ENCODE results near the gene MGMT. TPM values are rescaled to one million over a fixed set of nuclear protein-coding genes. Genes with fewer than 3 reads are reported as not detected.

MGMT gene
- polyA plus RNA-seq, 1 experiment: 10.9 TPM

DNA sequence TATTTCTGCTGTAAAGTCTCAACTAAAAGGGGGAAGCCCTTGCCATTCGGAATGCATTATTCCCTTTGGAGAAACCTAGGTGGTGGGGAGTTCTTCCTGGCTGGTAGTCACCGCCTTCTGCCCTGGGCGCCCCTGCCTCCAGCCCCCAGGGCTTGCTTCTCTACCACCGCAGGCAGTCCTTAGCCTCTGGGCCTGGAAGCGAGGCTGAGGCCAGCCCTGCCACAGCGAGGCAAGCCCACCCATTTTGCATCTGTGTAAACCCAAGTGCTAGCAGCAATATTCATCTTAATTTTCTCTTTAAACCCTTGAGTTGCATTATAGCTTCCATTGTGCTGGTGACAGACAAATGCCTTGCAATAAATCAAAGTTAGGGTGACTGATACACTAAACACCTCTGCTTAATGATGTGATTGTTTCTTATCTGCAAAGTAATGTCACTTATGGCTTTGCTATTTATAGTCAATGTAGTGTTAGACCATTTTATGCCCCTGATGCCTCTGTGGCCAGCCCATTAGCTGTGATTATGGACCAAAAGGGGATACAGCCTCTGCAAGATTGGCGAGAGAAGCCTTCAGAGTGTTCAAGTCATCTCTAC lies 26.2 kb upstream of the MGMT start:
- H3K4me3 ChIP-seq (ENCODE audit: low read depth, low read length): no peak overlapping the region
- no peak for DNase-seq (ENCODE audit: low read depth, low spot score)
- ChIA-PET POLR2A (no interaction called here), CTCF (no interaction called here)
- H3K27me3 ChIP-seq (ENCODE audit: control insufficient read depth, insufficient read depth, low read length): no peaks in the 10 kb centered on the region
- TF ChIP-seq CTCF (IDR thresholded peaks at IDR 0.05; ENCODE audit: low read depth, low read length): no peak
- H3K27ac ChIP-seq (ENCODE audit: low read depth, low read length): no peak overlapping the region
- H3K9me3 ChIP-seq (ENCODE audit: control insufficient read depth, insufficient read depth, low read length): peaks cover 23% of the 10 kb centered on the region

DNA sequence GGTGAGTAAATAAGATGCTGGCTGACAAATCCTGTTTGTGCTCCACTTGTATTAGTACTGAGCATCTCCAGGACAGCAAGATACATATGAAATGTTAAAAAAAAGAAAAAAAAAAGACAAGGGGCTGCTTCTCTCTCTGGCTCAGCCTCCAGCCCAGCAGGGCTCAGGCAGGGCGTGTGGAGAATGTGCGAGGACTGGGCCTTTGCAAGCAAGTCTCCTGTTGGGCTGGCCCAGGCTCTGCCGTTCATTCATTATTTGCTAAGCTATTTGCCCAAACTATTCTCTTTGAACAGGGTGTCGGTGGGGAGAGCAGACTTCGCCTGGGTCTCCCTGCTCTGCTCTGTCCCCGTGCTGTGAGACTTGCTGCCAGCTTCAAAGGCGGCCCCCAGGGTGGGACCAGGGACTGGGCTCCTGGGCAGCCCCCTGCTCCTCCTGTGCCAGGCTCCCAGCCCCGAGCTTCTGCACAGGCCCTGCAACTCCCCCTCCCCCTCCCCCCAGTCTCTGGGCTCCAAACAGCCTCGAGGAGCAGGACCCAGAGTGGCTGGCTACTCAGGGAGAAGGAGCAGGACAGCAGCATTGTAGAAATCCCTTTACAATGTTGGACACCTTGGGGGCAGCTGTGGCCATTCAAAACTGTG lies 25.6 kb upstream of the MGMT start:
- H3K9me3 ChIP-seq (ENCODE audit: control insufficient read depth, insufficient read depth, low read length): peaks cover 23% of the 10 kb centered on the region
- POLR2A ChIA-PET: no interaction called here
- no peak for TF ChIP-seq CTCF (IDR thresholded peaks at IDR 0.05; ENCODE audit: low read depth, low read length)
- no peak overlapping the region for H3K27ac ChIP-seq (ENCODE audit: low read depth, low read length)
- CTCF ChIA-PET: no interaction called here
- DNase-seq (ENCODE audit: low read depth, low spot score): no peak
- H3K4me3 ChIP-seq (ENCODE audit: low read depth, low read length): no peak overlapping the region
- no peaks in the 10 kb centered on the region for H3K27me3 ChIP-seq (ENCODE audit: control insufficient read depth, insufficient read depth, low read length)

- DNase-seq (ENCODE audit: low read depth, low spot score): no peak
- H3K4me3 ChIP-seq (ENCODE audit: low read depth, low read length): no peak overlapping the region
- H3K9me3 ChIP-seq (ENCODE audit: control insufficient read depth, insufficient read depth, low read length): peaks cover 16% of the 10 kb centered on the region
- POLR2A ChIA-PET: no interaction called here
- TF ChIP-seq CTCF (IDR thresholded peaks at IDR 0.05; ENCODE audit: low read depth, low read length): no peak
- CTCF ChIA-PET: no interaction called here
- no peak overlapping the region for H3K27ac ChIP-seq (ENCODE audit: low read depth, low read length)
- H3K27me3 ChIP-seq (ENCODE audit: control insufficient read depth, insufficient read depth, low read length): no peaks in the 10 kb centered on the region
Observed at GRCh38 chr10:129442866-129443265, 24.2 kb upstream of the MGMT start.

- no peak for DNase-seq (ENCODE audit: low read depth, low spot score)
- POLR2A ChIA-PET: no interaction called here
- CTCF ChIA-PET: no interaction called here
- no peak for TF ChIP-seq CTCF (IDR thresholded peaks at IDR 0.05; ENCODE audit: low read depth, low read length)
- H3K27me3 ChIP-seq (ENCODE audit: control insufficient read depth, insufficient read depth, low read length): no peaks in the 10 kb centered on the region
- H3K9me3 ChIP-seq (ENCODE audit: control insufficient read depth, insufficient read depth, low read length): peaks cover 13% of the 10 kb centered on the region
- no peak overlapping the region for H3K4me3 ChIP-seq (ENCODE audit: low read depth, low read length)
- H3K27ac ChIP-seq (ENCODE audit: low read depth, low read length): no peak overlapping the region
Observed at GRCh38 chr10:129444359-129444758, 22.7 kb upstream of the MGMT start.

DNA sequence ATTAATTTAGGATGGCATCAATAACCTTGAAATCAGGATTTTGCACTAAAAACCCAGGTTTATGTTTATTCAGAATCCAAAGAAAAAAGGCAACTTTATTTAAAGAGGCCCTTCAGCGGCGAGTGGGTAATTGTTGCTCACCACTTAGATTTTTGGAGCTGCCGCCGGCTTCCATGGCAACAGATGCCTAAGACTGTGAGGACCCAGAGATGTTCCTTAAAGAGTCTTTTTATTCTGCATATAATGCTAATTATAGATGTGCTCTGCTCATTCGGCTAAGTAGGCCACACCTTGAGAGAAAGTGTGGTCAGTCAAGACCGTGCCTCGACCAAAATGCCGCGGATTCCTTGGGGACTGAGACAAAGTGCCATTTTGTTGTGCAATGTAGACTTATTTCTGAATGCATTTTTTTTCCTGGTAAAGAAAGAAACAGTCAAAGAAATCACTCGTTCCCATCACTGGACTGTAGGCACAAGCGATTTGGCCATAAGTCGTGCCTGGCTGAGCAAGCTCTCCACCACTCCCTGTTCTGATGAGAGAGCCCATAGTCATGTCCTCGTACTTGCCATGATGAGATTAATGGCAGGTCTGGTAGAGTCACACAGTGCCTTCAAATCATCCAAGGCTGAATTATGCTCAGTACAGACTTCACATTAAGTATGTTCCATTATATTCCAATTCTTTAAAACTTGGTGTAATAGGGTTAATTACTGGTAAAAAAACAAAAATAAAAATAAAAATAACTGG lies 21.4 kb upstream of the MGMT start:
- Histone ChIP-seq H3K27ac (ENCODE audit: low read depth, low read length) (no peak overlapping the region), H3K4me3 (ENCODE audit: low read depth, low read length) (no peak overlapping the region), H3K9me3 (ENCODE audit: control insufficient read depth, insufficient read depth, low read length) (peaks cover 8% of the 10 kb centered on the region; the same call in 1 of the 2 replicates), H3K27me3 (ENCODE audit: control insufficient read depth, insufficient read depth, low read length) (no peaks in the 10 kb centered on the region)
- TF ChIP-seq CTCF (IDR thresholded peaks at IDR 0.05; ENCODE audit: low read depth, low read length): no peak
- DNase-seq (ENCODE audit: low read depth, low spot score): no peak
- ChIA-PET POLR2A (no interaction called here), CTCF (no interaction called here)
